Gastrocnemius medialis (tissue), 4 donors: ENCODE results near the gene RXYLT1.

ENCODE experiments used
- CTCF ChIP-seq, 5 experiments: fragments of 450-650 bp in 3 of 5; fragments of 200-600 bp in 2 of 5; sonication (generic) in 2 of 5; IDR thresholded peaks in 4 of 5; conservative IDR thresholded peaks in 1 of 5; 1 replicate in 4 of 5; 2 replicates in 1 of 5; pipeline ENCODE4 v1.5.1; 2016 to 2019; ENCODE audit warnings: antibody characterized with exemption in 5 of 5, mild to moderate bottlenecking in 3 of 5, moderate library complexity in 3 of 5
- POLR2A ChIP-seq, 2 donors: fragments of 450-650 bp; IDR thresholded peaks; one replicate each; pipeline ENCODE4 v1.6.1; 2017; ENCODE audit warnings: antibody characterized with exemption in 2 of 2, mild to moderate bottlenecking in 2 of 2, moderate library complexity in 2 of 2

GRCh38 chr12:63777340-63777739 is 2.4 kb upstream of the RXYLT1 start:
- no peak for TF ChIP-seq CTCF (IDR thresholded peaks at IDR 0.05 in 4 of 5, conservative IDR thresholded peaks at IDR 0.05 in 1 of 5)
- TF ChIP-seq POLR2A (IDR thresholded peaks at IDR 0.05) = no peak
